HG03457 (cell line): ENCODE measurements around the gene CRK.

Source experiments
- ATAC-seq: cut with Tn5 transposase; IDR thresholded peaks from one replicate; pipeline ENCODE4 v1.9.1; 2021; ENCODE audit warnings: moderate number of reproducible peaks; ENCODE audit not compliant: unreplicated experiment

Gene CRK

DNA sequence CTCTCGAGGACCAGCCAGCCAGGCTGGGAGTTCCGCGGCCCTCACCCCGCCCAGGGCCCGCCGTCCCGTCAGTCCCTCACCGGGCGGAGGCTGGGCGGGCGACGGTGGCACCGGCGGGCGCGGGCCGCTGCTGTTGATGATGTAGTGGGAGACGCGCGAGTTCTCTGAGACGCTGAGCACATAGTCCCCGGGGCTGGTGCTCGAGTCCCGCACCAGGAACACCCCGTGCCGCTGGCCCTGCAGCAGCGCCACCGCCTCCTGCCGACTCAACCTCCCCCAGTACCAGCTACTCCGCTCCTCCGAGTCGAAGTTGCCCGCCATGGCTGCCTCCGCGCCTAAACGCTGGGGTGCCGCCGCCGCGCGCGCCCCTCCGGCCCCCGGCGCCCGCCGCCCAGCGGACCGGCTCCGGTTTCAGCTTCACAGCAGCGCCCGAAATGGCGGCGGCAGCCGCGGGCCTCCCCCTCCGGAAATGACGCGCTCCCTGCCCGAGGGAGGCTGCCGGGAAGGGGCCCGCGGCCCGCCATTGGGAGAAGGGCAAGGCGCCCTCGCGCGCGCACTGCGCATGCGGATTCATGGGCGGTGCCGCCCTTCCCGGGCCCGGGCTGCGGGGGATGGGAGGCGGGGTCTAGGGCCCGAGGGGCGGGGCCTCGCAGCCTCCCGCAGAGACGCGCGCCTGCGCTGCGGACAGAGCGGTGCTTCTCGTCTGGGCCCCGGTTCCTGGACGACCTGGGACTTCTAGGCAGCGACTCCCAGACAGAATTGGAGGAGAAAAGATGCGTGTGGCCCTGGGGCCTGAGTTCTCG is at the start of gene CRK:
CRK (minus strand) TSS at position 436 of the 803 bp plus-strand sequence; CDS start at position 321, 115 bp downstream.
- ATAC-seq, result peak; percentile 69

DNA sequence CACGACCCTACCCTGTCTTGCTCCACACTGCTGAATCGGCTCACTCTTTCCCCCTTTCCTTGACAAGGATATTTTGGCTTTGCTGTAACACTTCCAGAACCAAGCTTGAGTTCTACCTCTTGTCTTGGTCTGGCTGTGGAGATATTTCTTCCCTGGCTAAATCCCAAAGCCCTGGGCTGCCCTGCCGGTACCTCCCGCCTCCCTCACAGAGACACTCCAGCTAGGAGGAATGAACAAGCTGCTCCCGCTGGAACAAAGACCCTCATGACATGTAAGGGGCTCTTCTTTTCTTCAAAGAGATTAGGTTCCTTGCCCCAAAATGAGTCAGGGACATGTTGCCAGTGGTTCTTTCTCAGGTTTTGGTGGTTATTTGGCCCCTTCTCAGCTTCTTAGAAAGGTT is 49.6 kb upstream of the CRK start:
- ATAC-seq, result no peak

DNA sequence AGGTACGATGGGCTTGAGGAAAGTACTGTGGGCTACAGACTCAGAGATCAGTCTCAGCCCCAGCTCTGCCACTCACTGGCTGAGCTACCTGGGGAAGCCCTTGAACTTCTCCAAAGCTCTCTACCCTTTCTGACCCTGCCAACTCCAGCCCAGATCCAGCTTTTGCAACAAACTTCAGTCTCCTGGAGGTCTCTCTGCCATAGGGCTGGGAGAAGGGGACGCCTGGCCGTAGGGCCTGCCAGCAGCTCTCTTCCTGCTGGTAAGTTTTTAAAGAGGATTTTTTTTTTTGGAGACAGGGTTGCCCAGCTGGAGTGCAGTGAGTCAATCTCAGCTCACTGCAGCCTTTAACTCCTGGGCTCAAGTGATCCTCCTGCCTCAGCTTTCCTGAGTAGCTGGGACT is 48.8 kb upstream of the CRK start:
- no peak for ATAC-seq

DNA sequence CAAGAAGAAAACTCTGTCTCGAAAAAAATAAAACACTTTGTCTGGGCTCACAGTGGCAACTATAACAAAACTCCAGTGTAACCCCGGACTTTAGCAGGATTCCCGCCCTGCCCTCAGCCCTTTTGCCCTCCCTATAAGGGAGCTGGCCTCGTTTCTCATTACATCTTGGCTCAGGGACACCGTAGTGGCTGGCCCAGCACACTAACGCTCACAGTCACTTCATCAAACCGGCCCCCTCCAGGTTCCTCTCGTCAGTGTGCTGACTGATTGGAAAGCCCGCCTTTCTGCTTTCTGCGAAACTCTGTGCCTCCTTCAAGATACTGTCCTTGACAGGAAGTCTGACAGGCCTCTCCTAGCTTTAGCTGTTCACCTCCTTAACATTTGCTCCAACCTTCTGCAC is 47.7 kb upstream of the CRK start:
- no peak for ATAC-seq

DNA sequence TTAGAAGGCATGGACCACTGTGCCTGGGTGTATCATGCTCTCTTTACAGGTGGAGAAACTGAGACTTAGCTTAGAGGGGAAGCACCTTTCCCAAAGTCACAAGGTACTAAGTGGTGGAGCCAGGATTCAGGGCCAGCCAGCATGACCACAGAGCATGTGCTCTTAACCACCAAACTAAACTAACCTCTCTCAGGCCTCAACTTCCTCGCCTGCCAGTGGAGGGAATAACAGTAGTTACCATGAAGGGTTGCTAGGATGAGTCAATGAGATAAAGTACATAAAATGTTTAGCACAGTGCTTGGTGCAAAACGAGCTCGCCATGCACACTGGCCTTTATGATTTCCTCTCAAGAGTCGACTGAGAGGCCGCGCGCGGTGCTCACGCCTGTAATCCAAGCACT is 42.8 kb upstream of the CRK start:
- ATAC-seq, result no peak

DNA sequence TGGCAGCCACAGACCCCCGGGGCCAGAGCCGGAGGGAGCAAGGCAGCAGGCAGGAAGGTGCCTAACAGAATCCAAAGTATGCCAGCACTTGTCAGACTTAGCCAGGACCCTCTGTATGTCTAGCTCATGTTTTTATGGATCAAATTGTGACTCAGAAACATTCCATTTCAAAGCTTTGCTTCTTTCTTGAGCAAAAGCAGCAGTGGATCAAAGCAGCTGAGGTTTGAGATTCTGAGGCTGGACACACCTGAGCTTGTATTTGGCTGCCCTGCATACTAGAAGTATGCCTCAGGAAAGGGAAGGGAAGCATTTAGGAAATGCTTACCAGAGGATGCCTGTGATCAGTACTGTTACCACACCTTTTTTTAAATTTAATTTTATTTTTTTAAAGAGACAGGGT is 42.2 kb upstream of the CRK start:
- no peak for ATAC-seq

DNA sequence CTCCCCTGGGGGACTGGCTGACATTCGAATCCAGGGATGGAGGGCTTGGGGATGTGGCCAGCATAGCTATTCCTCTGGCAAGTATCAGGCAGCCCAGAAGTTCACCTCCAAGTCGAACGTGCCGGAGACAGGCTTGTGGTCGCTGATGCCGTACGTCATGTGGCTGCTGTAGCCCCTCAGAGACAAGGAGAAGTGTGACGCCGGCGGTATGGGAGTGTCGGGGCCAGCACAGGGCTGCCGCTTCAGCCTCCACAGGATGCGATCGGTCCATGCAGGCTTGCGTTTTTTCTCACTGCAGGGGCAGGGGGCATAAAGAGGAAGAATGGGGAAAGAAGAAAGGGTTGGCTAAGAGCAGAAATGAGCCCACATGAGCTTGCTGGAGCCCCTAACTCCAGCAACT is 41.8 kb upstream of the CRK start:
- ATAC-seq, result no peak

DNA sequence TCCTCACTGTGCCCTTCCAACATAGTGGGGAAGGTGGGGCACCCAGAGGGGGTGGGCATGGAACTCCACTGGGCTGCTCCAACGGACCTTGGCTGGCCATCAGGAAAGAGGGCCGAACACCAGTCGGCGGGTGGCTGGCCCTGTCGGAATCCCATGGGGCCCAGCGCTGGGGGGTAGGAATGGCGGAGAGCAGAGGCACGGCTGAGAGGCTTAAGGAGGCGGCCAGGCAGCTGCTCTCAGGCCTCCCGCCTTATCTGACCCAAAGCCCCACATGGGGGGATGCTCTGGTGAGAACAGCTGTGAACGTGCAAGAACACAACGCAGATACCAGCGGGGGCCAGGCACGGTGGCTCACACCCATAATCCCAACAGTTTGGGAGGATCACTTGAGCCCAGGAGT is 40.8 kb upstream of the CRK start:
- no peak for ATAC-seq

DNA sequence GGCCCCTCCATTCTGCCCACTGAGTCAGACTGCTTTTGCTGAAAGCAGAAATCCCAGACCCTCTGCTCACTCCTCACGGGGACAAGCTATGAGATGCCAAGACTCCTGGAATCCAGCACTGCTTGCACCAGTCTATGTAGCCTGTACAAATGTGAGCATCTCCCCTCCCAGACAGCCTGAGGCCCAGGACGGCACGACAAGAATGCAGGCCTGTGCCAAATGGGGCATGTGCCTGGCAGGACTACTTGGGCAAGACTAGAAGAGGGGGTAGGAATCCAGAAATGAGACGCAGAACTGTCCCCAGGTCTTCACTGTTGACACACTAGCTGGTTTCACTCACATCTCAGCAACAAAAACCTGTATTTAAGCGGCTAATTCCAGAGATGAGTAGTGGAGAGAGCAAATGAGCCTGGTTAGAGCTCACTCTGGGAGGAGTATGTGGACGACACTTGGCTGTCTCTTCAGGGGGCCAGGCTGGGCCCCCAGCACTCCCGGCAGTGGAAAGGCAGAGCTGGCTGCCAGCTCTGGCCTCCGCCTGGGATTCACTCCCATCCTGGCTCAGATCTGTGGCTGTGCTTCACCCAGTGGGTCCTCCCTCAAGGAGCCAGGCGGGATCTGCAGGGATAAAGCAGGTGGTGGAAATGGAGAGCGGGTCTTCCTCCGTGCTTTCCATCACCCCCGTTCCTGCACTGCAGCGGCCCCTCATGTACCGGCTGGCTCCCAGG is 39.4 kb upstream of the CRK start:
- ATAC-seq, result no peak

DNA sequence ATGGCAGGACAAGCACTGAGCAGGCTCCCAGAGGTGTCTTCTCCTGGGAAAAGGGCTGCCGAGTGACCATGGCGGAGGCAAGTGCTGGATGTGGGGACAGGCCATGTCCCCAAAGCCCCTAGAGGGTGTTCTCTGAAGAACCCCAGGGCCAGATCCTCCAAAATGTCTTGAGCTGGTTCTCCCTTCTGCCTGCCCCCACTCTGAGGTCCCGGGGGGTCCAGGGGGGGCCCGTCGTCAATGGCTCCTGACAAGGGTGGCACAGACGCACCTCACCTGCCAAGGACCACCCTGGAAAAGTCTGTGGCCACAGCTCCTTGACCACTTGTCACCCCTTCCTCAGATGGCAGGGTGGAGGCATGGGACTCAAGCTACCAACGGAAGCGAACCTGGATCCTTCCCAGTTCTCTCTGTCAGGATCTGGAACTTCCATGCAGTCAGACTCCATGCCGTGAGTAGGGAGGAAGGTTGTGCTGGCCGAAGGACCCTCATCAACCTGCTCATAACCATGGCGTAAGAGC is 38.8 kb upstream of the CRK start:
- no peak for ATAC-seq

DNA sequence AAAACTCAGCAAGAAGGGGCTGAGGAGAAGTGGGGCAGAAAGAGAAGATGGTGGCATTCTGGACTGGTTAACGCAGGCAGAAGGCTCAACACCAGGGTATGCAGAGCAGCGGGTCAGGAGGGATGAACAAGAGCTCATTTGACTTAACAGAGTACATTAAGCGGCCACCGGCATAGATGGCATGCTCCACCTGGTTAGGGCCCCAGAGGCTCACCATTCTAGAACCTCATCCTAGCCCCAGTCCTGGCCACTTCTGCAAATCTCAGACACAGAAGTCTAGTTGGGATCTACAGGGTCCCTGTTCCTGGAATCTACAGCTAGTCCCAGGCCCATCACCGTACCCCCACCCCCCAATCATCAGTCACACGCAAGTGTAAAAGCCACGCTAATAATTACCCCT is 38.2 kb upstream of the CRK start:
- ATAC-seq, result no peak

DNA sequence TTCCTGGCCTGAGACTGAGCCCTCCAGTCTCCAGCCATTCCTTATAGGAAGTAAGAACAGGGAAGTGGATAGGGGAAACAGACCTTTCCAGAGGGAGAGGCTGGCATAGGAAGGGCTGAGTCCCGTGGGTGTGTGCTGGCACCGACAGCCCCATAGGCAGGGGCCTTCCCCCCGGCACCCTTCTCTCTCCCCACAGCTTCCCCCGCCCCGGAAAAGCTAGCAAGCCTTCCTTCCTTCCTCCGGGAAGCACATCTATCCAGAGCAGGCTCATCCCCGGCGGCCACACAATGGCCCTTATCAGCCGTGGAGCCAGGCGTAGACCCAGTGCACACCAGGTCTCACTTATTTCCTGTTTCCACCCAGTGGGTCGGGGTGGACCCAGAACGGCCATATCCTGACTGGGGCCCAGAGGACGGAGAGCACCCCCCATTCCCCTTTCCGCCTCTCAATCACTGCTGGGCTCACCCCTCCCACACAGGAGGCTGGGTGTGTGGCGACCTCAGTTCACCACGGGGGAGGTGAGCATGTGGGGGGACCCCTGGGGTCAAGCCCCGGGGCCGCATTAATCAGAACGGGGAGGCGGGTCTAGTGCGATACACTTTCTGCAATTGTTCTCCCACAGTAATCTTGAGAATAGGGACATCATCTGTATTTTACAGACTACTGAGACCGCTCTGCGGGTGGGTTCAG is 37.4 kb upstream of the CRK start:
- no peak for ATAC-seq

DNA sequence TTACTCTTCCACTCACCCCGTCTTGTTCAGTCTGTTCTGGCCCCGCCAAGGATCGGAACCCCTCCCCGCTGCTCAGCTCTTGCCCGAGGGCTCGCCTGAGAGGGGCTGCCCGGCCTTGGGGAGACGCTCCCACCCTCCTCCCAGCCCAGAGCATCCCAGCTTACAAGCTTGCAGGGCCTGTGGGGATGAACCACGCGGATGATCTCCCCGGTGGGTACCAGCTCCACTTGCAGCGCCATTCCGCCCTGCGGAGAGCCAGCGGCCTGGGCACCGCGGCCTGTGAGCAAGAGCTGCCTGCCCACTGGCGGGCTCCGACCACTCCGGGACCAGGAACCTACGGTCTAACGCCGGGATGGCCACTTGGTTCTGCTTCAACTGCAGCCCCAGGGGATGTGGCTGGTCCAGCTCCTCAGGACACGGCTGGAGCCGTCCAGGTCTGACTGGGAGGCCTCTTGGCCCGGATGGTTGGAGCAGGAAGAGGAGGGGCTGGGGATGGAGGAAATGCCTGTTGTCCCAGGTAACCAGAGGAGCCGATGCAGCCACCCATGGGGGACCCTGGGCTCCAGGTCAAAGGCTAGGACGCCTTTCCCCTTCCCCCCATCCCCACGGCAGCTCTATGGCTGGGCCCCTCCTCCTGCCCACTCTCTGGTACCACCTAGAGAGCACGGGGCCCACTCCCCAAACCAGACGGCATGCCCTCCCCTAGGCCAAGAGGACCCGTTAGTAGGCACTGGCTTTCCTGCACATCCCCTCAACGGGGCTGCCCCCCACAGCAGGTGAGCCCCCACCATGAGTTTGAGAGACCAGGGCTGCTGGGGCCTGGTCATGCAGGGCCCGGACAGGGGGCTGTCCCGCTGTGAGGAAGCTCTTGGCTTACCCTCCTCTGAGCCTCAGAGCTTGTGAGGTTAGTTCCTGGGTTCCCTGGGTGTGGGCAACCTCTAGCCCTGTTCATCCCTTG is 36.5 kb upstream of the CRK start, which contains the start of gene MYO1C:
MYO1C (minus strand) TSS at position 438 of the 958 bp plus-strand sequence; CDS start at position 239, 199 bp downstream.
- no peak for ATAC-seq

DNA sequence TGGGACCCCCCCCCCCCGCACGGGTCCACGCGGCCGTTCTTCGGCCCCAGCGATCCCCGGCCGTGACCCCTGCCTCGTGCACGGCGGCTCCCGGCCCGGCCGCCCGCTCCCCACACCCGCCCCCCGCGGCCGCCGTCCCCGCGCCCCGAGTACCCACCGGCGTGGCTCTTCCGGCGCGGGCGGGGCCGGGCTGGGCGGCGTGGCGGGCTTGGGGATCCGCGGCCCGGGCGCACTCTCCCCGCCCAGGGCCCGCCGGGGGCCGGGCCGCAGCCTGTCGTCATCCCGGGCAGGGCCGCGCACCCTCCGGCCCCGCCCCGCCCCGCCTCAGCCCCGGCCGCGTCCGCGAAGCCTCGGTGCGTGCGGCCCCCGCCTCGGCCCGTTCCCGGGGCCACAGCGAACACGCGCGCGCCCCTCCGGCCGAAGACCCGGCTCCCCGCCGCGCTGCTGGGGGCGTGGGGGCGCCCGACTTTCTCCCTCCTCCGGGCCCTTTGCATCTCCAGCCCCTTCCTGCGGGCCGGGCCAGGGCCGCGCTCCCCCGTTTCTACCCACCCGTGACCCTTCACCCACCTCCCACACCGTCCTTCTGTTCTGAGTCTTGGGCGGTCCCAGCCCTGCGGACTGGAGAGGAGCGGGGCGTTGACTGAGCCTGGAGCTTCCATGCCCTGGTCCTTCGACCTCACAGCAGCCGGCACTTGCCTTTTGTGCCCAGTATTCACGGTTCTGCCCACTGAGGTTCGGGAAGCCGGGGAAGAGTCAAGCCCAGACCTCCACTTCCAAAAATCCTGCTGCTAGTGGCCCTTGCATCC is 35.6 kb upstream of the CRK start:
- ATAC-seq, result no peak

DNA sequence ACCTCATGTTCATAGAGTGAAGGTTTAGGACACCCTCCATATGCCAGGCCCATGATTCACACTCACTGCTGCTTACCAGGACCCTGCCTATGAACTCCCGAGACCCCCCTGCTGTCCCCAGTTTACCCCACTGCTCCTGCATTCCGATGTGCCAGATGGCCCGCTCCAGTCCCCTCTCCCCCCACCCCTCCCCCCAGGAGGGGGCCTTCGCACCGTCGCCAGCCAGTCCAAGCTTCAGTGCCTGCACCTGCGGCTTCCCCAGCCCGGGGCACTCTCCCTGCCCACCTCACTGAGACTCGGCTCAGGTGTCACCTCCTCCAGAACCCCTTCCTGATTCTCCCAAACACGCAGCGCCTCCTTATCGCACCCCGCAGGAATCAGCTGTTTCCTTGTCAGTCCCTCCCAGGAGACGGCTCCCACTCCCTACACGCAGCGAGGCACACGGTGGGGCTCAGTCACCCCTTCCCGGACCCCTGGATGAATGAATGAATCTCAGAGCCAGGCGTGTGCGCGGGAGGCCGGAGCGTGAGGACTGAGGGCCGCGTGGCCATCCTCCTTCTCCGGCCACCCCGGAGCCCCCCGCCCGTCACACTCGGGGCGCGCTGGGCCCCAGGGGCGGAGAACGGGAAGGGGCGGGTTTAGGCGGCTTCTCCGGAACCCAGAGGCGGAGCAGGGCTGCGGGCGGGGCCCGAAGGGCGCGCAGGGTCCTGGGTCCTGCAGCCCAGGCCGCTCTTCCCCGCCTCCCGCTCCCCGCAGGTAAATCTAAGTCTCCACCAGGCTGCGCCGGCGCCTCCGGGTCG is 34.8 kb upstream of the CRK start:
- ATAC-seq, result no peak

DNA sequence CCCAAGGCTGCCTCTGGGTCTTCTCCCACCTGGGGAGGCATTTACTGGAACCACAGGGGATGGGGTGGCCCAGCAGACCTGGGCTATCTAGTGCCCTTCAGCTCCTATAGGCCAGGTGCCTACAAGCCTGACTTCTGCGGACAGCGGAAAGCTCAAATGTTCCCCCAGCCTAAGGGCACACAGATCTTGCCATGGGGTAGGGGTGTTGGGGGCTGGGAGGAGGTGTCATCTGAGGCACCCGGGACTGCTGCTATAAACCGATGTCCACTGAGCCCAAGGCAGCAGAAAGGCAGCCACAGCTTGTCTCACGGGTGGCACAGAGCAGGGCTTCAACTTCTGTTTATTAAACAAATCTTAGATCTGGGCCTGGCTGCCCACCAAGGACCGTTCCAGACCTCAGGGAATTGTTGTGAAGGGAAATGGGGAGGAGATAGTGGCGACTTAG is 32.8 kb upstream of the CRK start:
- no peak for ATAC-seq

DNA sequence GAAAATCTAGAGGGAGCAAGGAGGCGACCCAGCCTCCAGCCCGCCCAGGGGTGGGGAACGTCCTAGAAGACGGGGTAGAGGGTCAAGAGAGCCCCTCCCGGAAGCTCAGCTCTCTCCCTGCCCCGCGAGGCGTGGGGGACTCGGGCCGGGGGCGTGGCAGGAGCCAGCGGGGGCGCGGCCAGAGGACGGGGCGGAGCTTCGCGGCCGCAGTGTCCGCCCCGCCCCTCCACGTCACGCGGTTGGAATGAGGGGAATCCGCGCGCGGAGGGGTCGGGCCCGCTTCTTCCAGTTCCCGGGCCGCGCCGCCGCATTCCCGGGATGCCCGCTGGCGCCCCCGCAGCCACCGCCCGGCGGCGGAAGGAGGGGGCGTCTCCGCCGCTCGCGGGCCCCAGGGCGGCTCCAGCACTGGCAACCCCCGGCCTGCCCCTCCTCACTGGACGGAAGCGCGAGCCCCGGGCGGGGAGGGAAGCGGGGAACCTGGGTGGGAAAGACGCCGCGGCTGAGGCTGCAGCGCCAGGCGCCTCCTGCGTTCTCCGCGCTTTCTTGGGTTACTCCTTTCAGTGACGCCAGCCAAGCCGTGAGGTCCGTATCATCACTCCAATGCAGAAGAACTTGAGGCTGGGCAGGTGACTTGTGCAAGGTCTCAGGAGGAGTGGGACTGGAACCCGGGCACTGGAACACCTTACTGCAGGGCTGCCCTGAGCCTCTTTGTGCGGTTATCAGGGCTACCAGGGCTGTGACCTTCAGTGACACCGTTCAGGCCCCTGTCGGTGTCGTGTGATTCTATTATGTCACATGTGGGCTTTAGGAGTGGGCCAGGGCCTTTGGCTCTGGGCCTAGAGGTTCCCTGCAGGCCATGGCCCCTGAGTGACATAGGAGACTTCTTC is 32.1 kb upstream of the CRK start:
- no peak for ATAC-seq
